Measurements from ENCODE around the gene NPPA. TPM values are rescaled to one million over a fixed set of nuclear protein-coding genes. Genes with fewer than 3 reads are reported as not detected.

The NPPA gene
- total RNA-seq, 4 donors from 2014 or later: 1.7 TPM; not detected in 3

GRCh38 chr1:11869104-11869503 is 21.5 kb upstream of the NPPA start:
- Histone ChIP-seq H3K4me1 (peaks cover 0 to 7% (median 0%) of the 10 kb centered on the region in 4 donors), H3K4me3 (no peak overlapping the region), H3K27ac (replicated peaks in 1 of 4) (no peak overlapping the region), H3K9me3 (no peaks in the 10 kb centered on the region), H3K27me3 (peaks cover 0 to 33% (median 0%) of the 10 kb centered on the region in 4 donors), H3K36me3 (no peaks in the 10 kb centered on the region)
- DNase-seq (ENCODE audit: extremely low spot score): no peak
- WGBS: 100% methylated on average over 3 of the region's 3 CpGs
- TF ChIP-seq CTCF (IDR thresholded peaks at IDR 0.05) (no peak), POLR2A (IDR thresholded peaks at IDR 0.05; ENCODE audit: low read depth) (no peak), POLR2AphosphoS5 (IDR thresholded peaks at IDR 0.05) (no peak), EP300 (IDR thresholded peaks at IDR 0.05) (no peak)
- intact Hi-C loops (cut with DNase I): no loop called here

GRCh38 chr1:11868331-11868980 is 20.9 kb upstream of the NPPA start:
- Histone ChIP-seq H3K4me1 (peaks cover 0 to 3% (median 0%) of the 10 kb centered on the region in 4 donors), H3K27ac (replicated peaks in 1 of 4) (no peak overlapping the region), H3K4me3 (no peak overlapping the region), H3K9me3 (no peaks in the 10 kb centered on the region), H3K27me3 (peaks cover 0 to 34% (median 0%) of the 10 kb centered on the region in 4 donors), H3K36me3 (no peaks in the 10 kb centered on the region)
- 67% methylated on average over 13 of the region's 13 CpGs for WGBS
- DNase-seq (ENCODE audit: extremely low spot score): no peak
- intact Hi-C loops (cut with DNase I): no loop called here
- TF ChIP-seq POLR2AphosphoS5 (IDR thresholded peaks at IDR 0.05): no peak
- TF ChIP-seq CTCF (IDR thresholded peaks at IDR 0.05): no peak
- no peak for TF ChIP-seq EP300 (IDR thresholded peaks at IDR 0.05)
- no peak for TF ChIP-seq POLR2A (IDR thresholded peaks at IDR 0.05; ENCODE audit: low read depth)

GRCh38 chr1:11862890-11863289 is 15.3 kb upstream of the NPPA start:
- 45% methylated on average over 6 of the region's 6 CpGs for WGBS
- TF ChIP-seq POLR2A (IDR thresholded peaks at IDR 0.05; ENCODE audit: low read depth) (no peak), POLR2AphosphoS5 (IDR thresholded peaks at IDR 0.05) (no peak), EP300 (IDR thresholded peaks at IDR 0.05) (no peak), CTCF (IDR thresholded peaks at IDR 0.05) (no peak)

GRCh38 chr1:11860587-11860986 is 13.0 kb upstream of the NPPA start:
- 50% methylated on average over 1 of the region's 1 CpG for WGBS
- no peak for TF ChIP-seq POLR2A (IDR thresholded peaks at IDR 0.05; ENCODE audit: low read depth)
- TF ChIP-seq CTCF (IDR thresholded peaks at IDR 0.05): no peak
- no peak for TF ChIP-seq EP300 (IDR thresholded peaks at IDR 0.05)
- no peaks in the 10 kb centered on the region for H3K36me3 ChIP-seq
- intact Hi-C loops (cut with DNase I): no loop called here
- peaks cover 0 to 9% (median 6%) of the 10 kb centered on the region in 4 donors for H3K4me1 ChIP-seq
- H3K27me3 ChIP-seq: peaks cover 0 to 80% (median 24%) of the 10 kb centered on the region in 4 donors
- DNase-seq (ENCODE audit: extremely low spot score): no peak
- no peak overlapping the region for H3K27ac ChIP-seq (replicated peaks in 1 of 4)
- no peak overlapping the region for H3K4me3 ChIP-seq
- no peaks in the 10 kb centered on the region for H3K9me3 ChIP-seq

More at GRCh38 chr1:11862890-11863289, 15.3 kb upstream of the NPPA start:
- intact Hi-C loops (cut with DNase I): no loop called here
- no peak overlapping the region for H3K27ac ChIP-seq (replicated peaks in 1 of 4)
- peaks cover 0 to 62% (median 22%) of the 10 kb centered on the region in 4 donors for H3K27me3 ChIP-seq
- H3K36me3 ChIP-seq: no peaks in the 10 kb centered on the region
- H3K4me1 ChIP-seq: peaks cover 0 to 9% (median 6%) of the 10 kb centered on the region in 4 donors
- no peak for DNase-seq (ENCODE audit: extremely low spot score)
- H3K9me3 ChIP-seq: no peaks in the 10 kb centered on the region
- H3K4me3 ChIP-seq: no peak overlapping the region
